Heart right ventricle (tissue), 16 donors: ENCODE results near the gene HMGN2. TPM values are rescaled to one million over a fixed set of nuclear protein-coding genes. Genes with fewer than 3 reads are reported as not detected.

Source experiments
- ATAC-seq, 8 donors: fragments of 200-7000 bp; cut with Tn5 transposase; one replicate each; pipeline ENCODE4 v1.9.1; 2020; ENCODE audit warnings: mild to moderate bottlenecking in 8 of 8, moderate library complexity in 8 of 8, moderate number of reproducible peaks in 1 of 8
- DNase-seq, 2 donors: peaks; one replicate each; pipeline ENCODE4 v3.0.0-alpha.2; 2020
- H3K27ac ChIP-seq, 10 donors: fragments of 200-600 bp; sonication (generic) in 2 of 10; one replicate each; pipeline versions ENCODE4 v1.5.0 to v1.8.0; 2020 to 2022; ENCODE audit warnings: mild to moderate bottlenecking in 3 of 10
- H3K27me3 ChIP-seq, 7 donors: fragments of 200-600 bp; one replicate each; pipeline ENCODE4 v1.8.0; 2021 to 2022; ENCODE audit warnings: mild to moderate bottlenecking in 2 of 7
- H3K36me3 ChIP-seq, 9 donors: fragments of 200-600 bp; sonication (generic) in 1 of 9; one replicate each; pipeline versions ENCODE4 v1.5.0 to v1.8.0; 2020 to 2022; ENCODE audit warnings: mild to moderate bottlenecking in 2 of 9
- H3K4me1 ChIP-seq, 9 donors: fragments of 200-600 bp; sonication (generic) in 1 of 9; one replicate each; pipeline versions ENCODE4 v1.5.0 to v1.8.0; 2020 to 2022; ENCODE audit warnings: mild to moderate bottlenecking in 4 of 9
- H3K4me3 ChIP-seq, 10 donors: fragments of 200-600 bp; sonication (generic) in 2 of 10; one replicate each; pipeline versions ENCODE4 v1.5.0 to v1.8.0; 2020 to 2022; ENCODE audit warnings: mild to moderate bottlenecking in 7 of 10, moderate library complexity in 2 of 10
- H3K9me3 ChIP-seq, 11 donors: fragments of 200-600 bp in 10 of 11; sonication (generic) in 2 of 11; one replicate each; pipeline versions ENCODE4 v1.5.0 to v1.8.0; 2013 to 2022; ENCODE audit warnings: mild to moderate bottlenecking in 2 of 11, control low read depth in 1 of 11, moderate library complexity in 1 of 11
- WGBS, 2 donors: extraction: QIAGEN DNeasy Blood & Tissue Kit; methylation state at CpG; one replicate each; pipeline ENCODE4 v1.1.7; 2013; ENCODE audit warnings: inconsistent platforms in 1 of 2; 5-methylcytosine and 5-hydroxymethylcytosine counted together
- intact Hi-C, 10 donors: fragments of 100-400 bp; cut with DNase I; formaldehyde crosslinking; loops; one replicate each; pipeline versions ENCODE4 v1.11.1 to v1.14.2; 2022
- polyA plus RNA-seq, 2 donors: library from polyadenylated mRNA; stranded (reverse); fragments of 200-250 nt; gene quantifications; one replicate each; pipeline ENCODE4 v1.2.3, GENCODE V29; 2013
- total RNA-seq, 10 donors: library from RNA; stranded (reverse); fragmentation: NEBNext Ultra II Directional in 3 of 10; extraction: Animal tissue kit (Norgen Biotek cat#: 25700) in 3 of 10; gene quantifications; one replicate each; pipeline versions ENCODE4 v1.2.1 to v1.2.4, GENCODE V29; 2021 to 2023
- TF ChIP-seq, protein P1 (sequence below), 9 donors: fragments of 200-600 bp; sonication (generic) in 2 of 9; IDR thresholded peaks; one replicate each; pipeline versions ENCODE4 v1.5.0 to v1.8.0; 2021 to 2022; ENCODE audit warnings: antibody characterized with exemption in 9 of 9, mild to moderate bottlenecking in 5 of 9, moderate library complexity in 1 of 9
- donor health status: Arrhythmogenic right ventricular cardiomyopathy.
- donor health status: ischemic (EF 13 %, LVEDD 7.1; RV severe dilation, severe dysfunction).
- donor health status: healthy with polysubstance abuse.
- donor health status: DM: no; HTN: yes; CAD: no.
- donor health status: DM: no; HTN: no; CAD: no.
- donor health status: ischemic (EF 25% LVEDD 6.9; RV normal size, moderate dysfunction).
- donor health status: ischemic (EF 25% LVEDD 5.7; RV mildly dilated, moderate dysfunction).
- donor health status: healthy.
- donor health status: DM: yes; HTN: yes; CAD: no.
- donor health status: Ischemic cardiomyopathy.
- donor health status: ischemic (EF 35%, LVEDD 5.7; RV mildly dilated, moderate dysfunction).
- donor health status: nonischemic (EF 11% LVEDD 7.7; RV severe dilation, severe dysfunction).
- donor health status: DM: yes; HTN: yes; CAD: no.
- donor health status: PGD.
- donor health status: ischemic (EF 29% LVEDD 5.4; RV normal size, mild dysfunction).
- donor health status: nonischemic (EF 23%, LVEDD 6.1; RV moderate dilation, normal function).

Gene HMGN2
- total and polyA plus RNA-seq, 12 donors, result 104 to 221 (median 206) TPM

DNA sequence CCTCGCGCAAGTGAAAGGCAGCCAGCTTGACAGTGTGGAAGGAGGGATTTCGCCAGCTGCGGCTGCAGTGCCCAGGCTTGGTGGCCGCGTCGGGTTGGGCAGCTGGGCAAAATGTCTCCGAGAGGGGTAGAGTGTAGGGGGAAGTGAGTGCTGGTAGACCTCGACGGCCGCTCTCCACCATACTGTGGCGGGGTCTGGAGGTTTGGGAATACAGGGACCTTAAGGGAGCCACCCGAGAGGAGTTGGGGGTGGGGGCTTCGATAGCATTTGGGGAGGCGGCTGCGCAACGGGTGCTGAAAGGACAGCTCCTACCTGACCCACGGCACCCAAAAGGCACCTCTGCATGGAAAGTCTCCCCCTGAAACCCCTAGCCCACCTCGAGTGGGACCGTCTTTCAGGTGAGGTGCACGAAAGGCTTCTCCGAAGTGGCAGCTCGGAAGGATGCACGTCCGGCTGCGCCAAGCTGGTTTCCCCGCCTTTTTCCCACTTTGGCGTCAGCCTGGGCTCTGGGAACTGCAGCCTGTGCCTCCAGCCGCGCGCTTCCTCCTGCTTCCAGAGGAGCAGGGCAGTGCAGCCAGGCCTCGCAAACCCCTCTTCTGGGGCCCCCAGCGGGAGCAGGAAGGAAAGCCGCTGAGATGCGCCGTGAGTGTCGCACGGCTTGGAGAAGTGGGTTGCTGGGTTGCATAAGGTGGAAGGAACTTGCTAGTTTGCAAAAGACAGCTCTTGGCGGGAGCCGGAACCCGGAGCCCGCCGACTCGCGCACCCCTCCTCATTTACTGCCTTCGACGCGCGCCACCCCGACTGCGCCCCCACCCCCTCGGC lies 531 bp upstream of the HMGN2 start:
- no peaks in the 10 kb centered on the region for H3K9me3 ChIP-seq
- intact Hi-C loops, result loop anchor here in 2 of 10 donors (2.0 kb wide), 2 partner anchors 29 to 39 kb away; partner anchors contain the start of gene DHDDS (in 1 of the 2)
- H3K27ac ChIP-seq, result peak overlapping the region; percentile 95 to 100 (median 100)
- H3K36me3 ChIP-seq, result peaks cover 0 to 64% (median 40%) of the 10 kb centered on the region in 9 donors
- 1% methylated on average over 43 to 52 of the region's 52 CpGs for WGBS, 2 donors
- TF ChIP-seq, protein P1, sequence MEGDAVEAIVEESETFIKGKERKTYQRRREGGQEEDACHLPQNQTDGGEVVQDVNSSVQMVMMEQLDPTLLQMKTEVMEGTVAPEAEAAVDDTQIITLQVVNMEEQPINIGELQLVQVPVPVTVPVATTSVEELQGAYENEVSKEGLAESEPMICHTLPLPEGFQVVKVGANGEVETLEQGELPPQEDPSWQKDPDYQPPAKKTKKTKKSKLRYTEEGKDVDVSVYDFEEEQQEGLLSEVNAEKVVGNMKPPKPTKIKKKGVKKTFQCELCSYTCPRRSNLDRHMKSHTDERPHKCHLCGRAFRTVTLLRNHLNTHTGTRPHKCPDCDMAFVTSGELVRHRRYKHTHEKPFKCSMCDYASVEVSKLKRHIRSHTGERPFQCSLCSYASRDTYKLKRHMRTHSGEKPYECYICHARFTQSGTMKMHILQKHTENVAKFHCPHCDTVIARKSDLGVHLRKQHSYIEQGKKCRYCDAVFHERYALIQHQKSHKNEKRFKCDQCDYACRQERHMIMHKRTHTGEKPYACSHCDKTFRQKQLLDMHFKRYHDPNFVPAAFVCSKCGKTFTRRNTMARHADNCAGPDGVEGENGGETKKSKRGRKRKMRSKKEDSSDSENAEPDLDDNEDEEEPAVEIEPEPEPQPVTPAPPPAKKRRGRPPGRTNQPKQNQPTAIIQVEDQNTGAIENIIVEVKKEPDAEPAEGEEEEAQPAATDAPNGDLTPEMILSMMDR (IDR thresholded peaks at IDR 0.05), result no peak
- peak; percentile 47 to 65 for DNase-seq
- peaks cover 3 to 52% (median 35%) of the 10 kb centered on the region in 9 donors for H3K4me1 ChIP-seq
- H3K4me3 ChIP-seq, result peak overlapping the region; percentile 69 to 100 (median 98)
- no peaks in the 10 kb centered on the region for H3K27me3 ChIP-seq
- peak; percentile 25 to 56 (median 38) for ATAC-seq

DNA sequence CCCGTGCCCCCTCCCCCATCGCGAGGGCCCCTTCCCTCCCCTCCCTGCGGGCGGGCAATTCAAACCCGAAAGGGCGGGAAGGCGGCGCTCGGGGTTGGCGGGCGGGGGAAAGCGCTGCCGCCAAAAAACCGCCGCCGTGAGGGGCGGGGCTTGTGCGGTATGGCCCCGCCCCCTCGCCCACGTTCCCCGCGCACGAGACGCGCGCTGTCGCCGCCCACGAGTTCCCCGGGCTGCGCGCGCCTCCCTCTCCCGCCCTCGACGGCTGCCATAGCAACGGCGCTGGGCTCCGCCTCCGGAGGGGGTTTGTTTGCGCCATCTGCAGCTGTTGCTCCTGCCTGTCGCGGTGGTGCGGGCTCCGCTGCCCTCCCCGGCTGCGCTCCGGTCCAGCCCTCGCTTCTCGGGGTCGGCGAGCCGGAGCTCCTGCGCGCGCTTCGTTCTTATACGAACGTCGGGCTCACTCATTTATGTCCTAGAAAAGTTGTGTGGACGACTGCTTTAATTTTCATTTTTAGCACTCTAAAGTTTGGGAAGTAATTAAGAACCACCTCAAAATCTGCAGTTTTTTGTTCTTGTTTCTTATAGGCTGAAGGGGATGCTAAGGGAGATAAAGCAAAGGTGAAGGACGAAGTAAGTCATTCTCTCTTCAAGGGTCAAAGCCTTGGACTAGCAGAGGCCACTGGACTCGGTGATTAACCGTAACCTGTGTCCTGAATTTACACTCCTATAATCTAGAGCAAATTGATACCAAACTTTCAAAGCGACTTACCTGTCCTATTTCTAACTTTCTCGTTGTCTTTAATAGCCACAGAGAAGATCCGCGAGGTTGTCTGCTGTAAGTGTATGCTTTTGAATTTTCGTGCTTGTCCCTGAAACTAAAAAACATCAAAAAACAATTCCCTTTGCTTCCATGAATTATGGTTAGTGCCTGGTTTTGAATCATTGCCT lies 933 bp downstream of the HMGN2 start:
- DNase-seq (peak; percentile 95 to 98), ATAC-seq (peak; percentile 89 to 94 (median 92))
- Histone ChIP-seq H3K4me1 (peaks cover 3 to 52% (median 35%) of the 10 kb centered on the region in 9 donors), H3K27ac (peak overlapping the region; percentile 95 to 100 (median 100)), H3K9me3 (no peaks in the 10 kb centered on the region), H3K27me3 (no peaks in the 10 kb centered on the region), H3K4me3 (peak overlapping the region; percentile 69 to 100 (median 98)), H3K36me3 (peaks cover 0 to 64% (median 35%) of the 10 kb centered on the region in 9 donors)
- intact Hi-C loops, result loop anchor here in 2 of 10 donors (2.0 kb wide), 2 partner anchors 28 to 40 kb away; partner anchors contain the start of gene DHDDS (in 1 of the 2)
- WGBS, 2 donors, result 5 to 6% methylated on average over 62 to 68 of the region's 71 CpGs
- TF ChIP-seq, protein P1 (IDR thresholded peaks at IDR 0.05), result no peak

DNA sequence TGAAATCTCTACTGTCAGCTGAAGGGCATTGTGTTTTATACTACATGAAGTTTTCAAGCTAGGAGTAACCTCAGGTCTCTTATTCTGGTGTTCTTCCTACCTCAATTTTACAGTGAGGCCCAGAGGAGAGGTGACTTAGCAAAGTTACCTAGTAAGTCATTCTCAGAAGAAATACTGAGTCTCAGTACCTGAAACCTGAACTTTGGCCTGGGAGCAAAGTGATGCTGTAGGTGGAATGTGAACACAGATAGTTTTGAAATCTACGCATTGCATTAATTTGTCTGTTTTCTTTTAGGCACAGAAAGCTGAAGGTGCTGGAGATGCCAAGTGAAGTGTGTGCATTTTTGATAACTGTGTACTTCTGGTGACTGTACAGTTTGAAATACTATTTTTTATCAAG lies 2.6 kb downstream of the HMGN2 start:
- DNase-seq (no peak), ATAC-seq (no peak)
- no peak overlapping the region for H3K4me3 ChIP-seq
- intact Hi-C loops, result no loop called here
- WGBS, 2 donors, result 91 to 94% methylated on average over 1 of the region's 1 CpG
- H3K36me3 ChIP-seq, result peaks cover 0 to 62% (median 36%) of the 10 kb centered on the region in 9 donors
- H3K9me3 ChIP-seq, result no peaks in the 10 kb centered on the region
- H3K27me3 ChIP-seq, result no peaks in the 10 kb centered on the region
- H3K4me1 ChIP-seq, result peaks cover 3 to 42% (median 35%) of the 10 kb centered on the region in 9 donors
- TF ChIP-seq, protein P1 (IDR thresholded peaks at IDR 0.05), result no peak
- H3K27ac ChIP-seq, result no peak overlapping the region

DNA sequence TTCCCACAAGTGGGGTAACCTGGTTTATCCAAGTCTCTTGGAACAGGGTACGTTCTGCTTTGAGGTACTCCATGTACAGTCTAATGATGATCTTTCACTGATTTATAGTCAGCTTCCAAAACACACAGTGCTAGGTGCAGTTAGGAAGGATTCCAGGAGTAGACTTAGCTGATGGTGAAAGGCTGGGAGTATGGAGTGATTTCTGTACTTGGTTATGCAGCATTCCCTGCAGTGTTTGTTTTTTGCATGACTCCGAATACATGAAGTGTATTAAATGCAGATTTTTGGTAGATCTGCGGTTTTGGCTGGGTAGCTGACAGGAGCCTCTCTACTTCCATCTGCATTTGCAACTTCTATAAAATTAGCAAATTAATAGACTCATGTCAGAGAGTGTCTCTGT lies 3.7 kb downstream of the HMGN2 start:
- 90 to 94% methylated on average over 3 of the region's 3 CpGs for WGBS, 2 donors
- ATAC-seq (no peak), DNase-seq (no peak)
- no peaks in the 10 kb centered on the region for H3K9me3 ChIP-seq
- H3K4me1 ChIP-seq, result peaks cover 3 to 30% (median 24%) of the 10 kb centered on the region in 9 donors
- TF ChIP-seq, protein P1 (IDR thresholded peaks at IDR 0.05), result no peak
- H3K27me3 ChIP-seq, result no peaks in the 10 kb centered on the region
- intact Hi-C loops, result no loop called here
- peaks cover 0 to 69% (median 36%) of the 10 kb centered on the region in 9 donors for H3K36me3 ChIP-seq
- H3K27ac ChIP-seq, result no peak overlapping the region
- H3K4me3 ChIP-seq, result no peak overlapping the region
